Measurements from ENCODE around the gene TIMM23. TPM values are rescaled to one million over a fixed set of nuclear protein-coding genes. Genes with fewer than 3 reads are reported as not detected.

Gene TIMM23
- total RNA-seq, 1 donor from 2014 or later, result 102 TPM

GRCh38 chr10:46018453-46019176 lies 46.3 kb downstream of the TIMM23 start:
- Mint-ChIP-seq H3K36me3 (ENCODE audit: low read depth) (peaks cover 18% of the 10 kb centered on the region), H3K4me1 (ENCODE audit: low read depth) (peaks cover 54% of the 10 kb centered on the region), H3K27ac (no peak overlapping the region), H3K4me3 (no peak overlapping the region), H3K9me3 (no peaks in the 10 kb centered on the region), H3K27me3 (ENCODE audit: insufficient read depth) (no peaks in the 10 kb centered on the region)
- intact Hi-C loops (cut with micrococcal nuclease), result no loop called here
- DNase-seq (ENCODE audit: low spot score), result no peak

- no peaks in the 10 kb centered on the region for H3K9me3 Mint-ChIP-seq
- intact Hi-C loops (cut with micrococcal nuclease), result no loop called here
- no peaks in the 10 kb centered on the region for H3K27me3 Mint-ChIP-seq (ENCODE audit: insufficient read depth)
- no peak overlapping the region for H3K4me3 Mint-ChIP-seq
- peaks cover 60% of the 10 kb centered on the region for H3K4me1 Mint-ChIP-seq (ENCODE audit: low read depth)
- no peak overlapping the region for H3K27ac Mint-ChIP-seq
- no peak for DNase-seq (ENCODE audit: low spot score)
- peaks cover 17% of the 10 kb centered on the region for H3K36me3 Mint-ChIP-seq (ENCODE audit: low read depth)
Observed at GRCh38 chr10:46019177-46019528, 46.9 kb downstream of the TIMM23 start.

GRCh38 chr10:46019569-46020343 lies 47.5 kb downstream of the TIMM23 start:
- peaks cover 61% of the 10 kb centered on the region for H3K4me1 Mint-ChIP-seq (ENCODE audit: low read depth)
- no peak overlapping the region for H3K27ac Mint-ChIP-seq
- no peak for DNase-seq (ENCODE audit: low spot score)
- peak overlapping the region; percentile 24 for H3K4me3 Mint-ChIP-seq
- intact Hi-C loops (cut with micrococcal nuclease), result loop anchor here (5.0 to 10.0 kb wide), 5 partner anchors 248 to 1045 kb away; partner anchors contain the start of genes ALOX5, DEPP1, ZFAND4 and ZNF22
- H3K36me3 Mint-ChIP-seq (ENCODE audit: low read depth), result peaks cover 11% of the 10 kb centered on the region
- H3K9me3 Mint-ChIP-seq, result no peaks in the 10 kb centered on the region
- no peaks in the 10 kb centered on the region for H3K27me3 Mint-ChIP-seq (ENCODE audit: insufficient read depth)

GRCh38 chr10:46020344-46020657 lies 48.0 kb downstream of the TIMM23 start:
- Mint-ChIP-seq H3K9me3 (no peaks in the 10 kb centered on the region), H3K27ac (no peak overlapping the region), H3K27me3 (ENCODE audit: insufficient read depth) (no peaks in the 10 kb centered on the region), H3K4me3 (no peak overlapping the region), H3K36me3 (ENCODE audit: low read depth) (peaks cover 9% of the 10 kb centered on the region), H3K4me1 (ENCODE audit: low read depth) (peaks cover 64% of the 10 kb centered on the region)
- DNase-seq (ENCODE audit: low spot score), result no peak
- intact Hi-C loops (cut with micrococcal nuclease), result loop anchor here (5.0 to 10.0 kb wide), 5 partner anchors 247 to 1046 kb away; partner anchors contain the start of genes ALOX5, DEPP1, ZFAND4 and ZNF22

GRCh38 chr10:46022978-46023702 lies 50.9 kb downstream of the TIMM23 start:
- DNase-seq (ENCODE audit: low spot score), result peak; percentile 80
- Mint-ChIP-seq H3K4me3 (peak overlapping the region; percentile 79), H3K27ac (peak overlapping the region; percentile 74), H3K36me3 (ENCODE audit: low read depth) (peaks cover 5% of the 10 kb centered on the region), H3K4me1 (ENCODE audit: low read depth) (peaks cover 70% of the 10 kb centered on the region), H3K27me3 (ENCODE audit: insufficient read depth) (no peaks in the 10 kb centered on the region), H3K9me3 (no peaks in the 10 kb centered on the region)
- intact Hi-C loops (cut with micrococcal nuclease), result loop anchor here (1.0 to 10.0 kb wide), 9 partner anchors 8 to 1048 kb away; partner anchors contain the start of genes ALOX5, DEPP1, TIMM23 and ZFAND4

- Mint-ChIP-seq H3K36me3 (ENCODE audit: low read depth) (peaks cover 7% of the 10 kb centered on the region), H3K27me3 (ENCODE audit: insufficient read depth) (no peaks in the 10 kb centered on the region), H3K4me1 (ENCODE audit: low read depth) (peaks cover 71% of the 10 kb centered on the region), H3K9me3 (no peaks in the 10 kb centered on the region), H3K4me3 (no peak overlapping the region), H3K27ac (no peak overlapping the region)
- no peak for DNase-seq (ENCODE audit: low spot score)
- intact Hi-C loops (cut with micrococcal nuclease), result loop anchor here (5.0 to 10.0 kb wide), 6 partner anchors 242 to 1050 kb away; partner anchors contain the start of genes ALOX5, DEPP1, ZFAND4 and ZNF22
Observed at GRCh38 chr10:46024948-46025347, 52.7 kb downstream of the TIMM23 start.

GRCh38 chr10:46025406-46025805 lies 53.1 kb downstream of the TIMM23 start:
- DNase-seq (ENCODE audit: low spot score), result no peak
- no peak overlapping the region for H3K27ac Mint-ChIP-seq
- intact Hi-C loops (cut with micrococcal nuclease), result loop anchor here (5.0 to 10.0 kb wide), 4 partner anchors 651 to 1051 kb away; partner anchors contain the start of genes ALOX5, DEPP1 and ZNF22
- H3K4me1 Mint-ChIP-seq (ENCODE audit: low read depth), result peaks cover 66% of the 10 kb centered on the region
- no peaks in the 10 kb centered on the region for H3K27me3 Mint-ChIP-seq (ENCODE audit: insufficient read depth)
- no peaks in the 10 kb centered on the region for H3K9me3 Mint-ChIP-seq
- peaks cover 7% of the 10 kb centered on the region for H3K36me3 Mint-ChIP-seq (ENCODE audit: low read depth)
- no peak overlapping the region for H3K4me3 Mint-ChIP-seq

GRCh38 chr10:46026106-46026505 lies 53.8 kb downstream of the TIMM23 start:
- intact Hi-C loops (cut with micrococcal nuclease), result loop anchor here (5.0 to 10.0 kb wide), 4 partner anchors 651 to 1051 kb away; partner anchors contain the start of genes ALOX5, DEPP1 and ZNF22
- no peaks in the 10 kb centered on the region for H3K9me3 Mint-ChIP-seq
- no peak for DNase-seq (ENCODE audit: low spot score)
- H3K27ac Mint-ChIP-seq, result no peak overlapping the region
- H3K4me1 Mint-ChIP-seq (ENCODE audit: low read depth), result peaks cover 64% of the 10 kb centered on the region
- no peaks in the 10 kb centered on the region for H3K27me3 Mint-ChIP-seq (ENCODE audit: insufficient read depth)
- H3K4me3 Mint-ChIP-seq, result no peak overlapping the region
- peaks cover 7% of the 10 kb centered on the region for H3K36me3 Mint-ChIP-seq (ENCODE audit: low read depth)

GRCh38 chr10:46028584-46029460 lies 56.5 kb downstream of the TIMM23 start:
- peaks cover 7% of the 10 kb centered on the region for H3K36me3 Mint-ChIP-seq (ENCODE audit: low read depth)
- intact Hi-C loops (cut with micrococcal nuclease), result loop anchor here (1.0 to 10.0 kb wide), 5 partner anchors 46 to 1054 kb away; partner anchors contain the start of genes ALOX5, DEPP1 and ZNF22
- peak; percentile 14 for DNase-seq (ENCODE audit: low spot score)
- H3K4me1 Mint-ChIP-seq (ENCODE audit: low read depth), result peaks cover 59% of the 10 kb centered on the region
- H3K9me3 Mint-ChIP-seq, result no peaks in the 10 kb centered on the region
- H3K27me3 Mint-ChIP-seq (ENCODE audit: insufficient read depth), result no peaks in the 10 kb centered on the region
- H3K4me3 Mint-ChIP-seq, result peak overlapping the region; percentile 95
- H3K27ac Mint-ChIP-seq, result peak overlapping the region; percentile 91

GRCh38 chr10:46029461-46030030 lies 57.3 kb downstream of the TIMM23 start:
- Mint-ChIP-seq H3K9me3 (no peaks in the 10 kb centered on the region), H3K36me3 (ENCODE audit: low read depth) (peaks cover 7% of the 10 kb centered on the region), H3K27me3 (ENCODE audit: insufficient read depth) (no peaks in the 10 kb centered on the region), H3K4me1 (ENCODE audit: low read depth) (peaks cover 52% of the 10 kb centered on the region), H3K27ac (peak overlapping the region; percentile 91), H3K4me3 (peak overlapping the region; percentile 95)
- no peak for DNase-seq (ENCODE audit: low spot score)
- intact Hi-C loops (cut with micrococcal nuclease), result loop anchor here (2.0 to 10.0 kb wide), 6 partner anchors 565 to 1055 kb away; partner anchors contain the start of genes ALOX5, DEPP1 and ZNF22

- Mint-ChIP-seq H3K36me3 (ENCODE audit: low read depth) (peaks cover 7% of the 10 kb centered on the region), H3K4me1 (ENCODE audit: low read depth) (peaks cover 45% of the 10 kb centered on the region)
- intact Hi-C loops (cut with micrococcal nuclease), result loop anchor here (2.0 to 5.0 kb wide), 2 partner anchors 566 to 793 kb away; no protein-coding TSS in a partner anchor
Observed at GRCh38 chr10:46030091-46030937, 58.0 kb downstream of the TIMM23 start, which contains the start of gene NCOA4. NCOA4 (minus strand) TSS chr10:46030623; CDS start chr10:46016680, 13,943 bp downstream.

More at GRCh38 chr10:46030091-46030937, 58.0 kb downstream of the TIMM23 start, which contains the start of gene NCOA4:
- Mint-ChIP-seq H3K27ac (peak within 1 kb of the TSS; percentile 91), H3K9me3 (no peaks in the 10 kb centered on the region), H3K4me3 (peak within 1 kb of the TSS; percentile 95), H3K27me3 (ENCODE audit: insufficient read depth) (no peaks in the 10 kb centered on the region)
- DNase-seq (ENCODE audit: low spot score), result peak; percentile 93

Data from activated T-helper 1 cell treated with anti-CD3 and anti-CD28 coated beads, Interleukin-12 subunit alpha, Interleukin-12 subunit beta, Interleukin-2, Interleukin-4 antibody, amounts not matched to agents 30 ng/mL and 10 ng/mL and 1 ng/mL, durations not matched to agents 14 hours and 24 hours and 36 hours (primary cell).